K562 (cell line): ENCODE results near the gene BTBD1. TPM values are rescaled to one million over a fixed set of nuclear protein-coding genes. Genes with fewer than 3 reads are reported as not detected.
A peak's percentile ranks its signal among the peaks of the same experiment; 100 is the strongest.

ENCODE experiments used
- ATAC-seq: fragments of 200-7000 bp; cut with Tn5 transposase; 3 replicates; pipeline ENCODE4 v1.9.1; 2020; ENCODE audit warnings: moderate library complexity
- BruUV-seq: library from RNA; stranded (reverse); fragments of 400-500 nt; replicated peaks from 2 replicates; lab custom pipeline; 2021; lab: Mats Ljungman, UMichigan
- CTCF ChIA-PET: fragments of 300-600 bp; formaldehyde crosslinking; extraction: SDS; loops from one replicate; lab custom pipeline; 2021; ENCODE audit warnings: low intra/inter-chr PET ratio; lab: Yijun Ruan, JAX
- POLR2A ChIA-PET: fragments of 300-600, 350-650 bp; sonication (Branson Sonifier 250); formaldehyde crosslinking; extraction: SDS; loops from one replicate; lab custom pipeline; 2021; ENCODE audit warnings: antibody characterized with exemption, inconsistent platforms; lab: Yijun Ruan, JAX
- DNase-seq, 4 experiments: peaks; one replicate each; pipeline versions ENCODE4 v3.0.0 to v3.0.0-alpha.2; 2011 to 2018; ENCODE audit warnings: low spot score in 3 of 4, mixed read lengths in 3 of 4; ENCODE audit errors: extremely low read depth in 1 of 4
- FAIRE-seq: peaks from 2 replicates; lab custom pipeline; 2011; peaks lifted over from hg19 to GRCh38; lab: Jason Lieb, UNC
- H2AFZ ChIP-seq: 2 replicates; pipeline ENCODE4 v1.6.0; 2011; ENCODE audit warnings: low read depth, low read length, control low read depth, inconsistent platforms
- H3K27ac ChIP-seq: fragments of 200-600 bp; 3 replicates; pipeline ENCODE4 v1.8.0; 2011; ENCODE audit warnings: low read depth, mild to moderate bottlenecking, control low read depth, inconsistent platforms, low read length, moderate library complexity, mixed read lengths; ENCODE audit errors: extremely low read depth
- H3K27me3 ChIP-seq, 2 experiments: fragments of 300-600 bp in 1 of 2; 2 replicates in 1 of 2; 3 replicates in 1 of 2; pipeline versions ENCODE4 v1.6.0 to v1.8.0; 2011; ENCODE audit warnings: inconsistent platforms in 2 of 2, low read length in 2 of 2, mild to moderate bottlenecking in 1 of 2, mixed read lengths in 1 of 2, moderate library complexity in 1 of 2; ENCODE audit not compliant: control insufficient read depth in 2 of 2, insufficient read depth in 2 of 2
- H3K36me3 ChIP-seq: fragments of 300-600 bp; 3 replicates; pipeline ENCODE4 v1.8.0; 2011; ENCODE audit warnings: mild to moderate bottlenecking, low read length, inconsistent platforms; ENCODE audit not compliant: control insufficient read depth, insufficient read depth
- H3K4me1 ChIP-seq, 2 experiments: fragments of 200-600 bp in 1 of 2; replicated peaks in 1 of 2; 2 replicates in 1 of 2; 3 replicates in 1 of 2; pipeline versions ENCODE4 v1.5.1 to v1.8.0; 2011; ENCODE audit warnings: inconsistent platforms in 2 of 2, low read length in 2 of 2, mild to moderate bottlenecking in 1 of 2, mixed read lengths in 1 of 2, moderate library complexity in 1 of 2; ENCODE audit not compliant: control insufficient read depth in 2 of 2, insufficient read depth in 2 of 2
- H3K4me2 ChIP-seq: 2 replicates; pipeline ENCODE4 v1.6.1; 2011; ENCODE audit warnings: low read length, control low read depth, inconsistent platforms, mixed read lengths; ENCODE audit not compliant: insufficient read depth
- H3K4me3 ChIP-seq: fragments of 200-600 bp; sonication (generic), shearing (Covaris generic); 2 replicates; pipeline ENCODE4 v1.5.1; 2016; ENCODE audit warnings: control low read depth, inconsistent platforms
- H3K79me2 ChIP-seq: fragments of 200-600 bp; 3 replicates; pipeline ENCODE4 v1.8.0; 2011; ENCODE audit warnings: low read length, inconsistent platforms; ENCODE audit not compliant: control insufficient read depth, insufficient read depth
- H3K9ac ChIP-seq, 2 experiments: 2 replicates each; pipeline versions ENCODE4 v1.6.0 to v1.6.1; 2011; ENCODE audit warnings: low read depth in 2 of 2, low read length in 2 of 2, control low read depth in 1 of 2, inconsistent platforms in 1 of 2, mild to moderate bottlenecking in 1 of 2, mixed read lengths in 1 of 2; ENCODE audit not compliant: insufficient read depth in 1 of 2
- H3K9me1 ChIP-seq: one replicate; pipeline ENCODE4 v1.6.0; 2011; ENCODE audit warnings: inconsistent platforms, mild to moderate bottlenecking, low read length, moderate library complexity; ENCODE audit not compliant: control insufficient read depth, insufficient read depth
- H3K9me3 ChIP-seq: replicated peaks from 2 replicates; pipeline ENCODE4 v1.5.1; 2011; ENCODE audit warnings: low read depth, low read length, inconsistent platforms; ENCODE audit not compliant: control insufficient read depth, insufficient read depth
- H4K20me1 ChIP-seq: replicated peaks from 2 replicates; pipeline ENCODE4 v1.6.1; 2011; ENCODE audit warnings: low read length, inconsistent platforms, mixed read lengths; ENCODE audit not compliant: control insufficient read depth, insufficient read depth
- ARID1B ChIP-seq: fragments of 450-650 bp; IDR thresholded peaks from 2 replicates; pipeline ENCODE4 v1.6.1; 2016; ENCODE audit warnings: antibody characterized with exemption, mild to moderate bottlenecking, inconsistent platforms
- ATF7 ChIP-seq: fragments of 450-650 bp; IDR thresholded peaks from 2 replicates; pipeline ENCODE4 v1.7.1; 2014; ENCODE audit warnings: mild to moderate bottlenecking, moderate library complexity
- CREM ChIP-seq: IDR thresholded peaks from 2 replicates; pipeline ENCODE4 v1.6.1; 2014; ENCODE audit warnings: antibody characterized with exemption, low read depth
- CTBP1 ChIP-seq: fragments of 450-650 bp; IDR thresholded peaks from 2 replicates; pipeline ENCODE4 v1.6.1; 2016; ENCODE audit warnings: borderline replicate concordance
- DPF2 ChIP-seq: fragments of 450-650 bp; IDR thresholded peaks from 2 replicates; pipeline ENCODE4 v1.6.1; 2016
- JUND ChIP-seq, 2 experiments: IDR thresholded peaks; 2 replicates in 1 of 2; 3 replicates in 1 of 2; pipeline ENCODE4 v1.6.1; 2011; ENCODE audit warnings: borderline replicate concordance in 2 of 2, low read depth in 2 of 2, low read length in 2 of 2, improper control_type of control experiment in 1 of 2, missing biosample characterization in 1 of 2, missing genetic modification characterization in 1 of 2, missing genetic modification reagents in 1 of 2
- KLF1 ChIP-seq: fragments of 450-650 bp; IDR thresholded peaks from 2 replicates; pipeline ENCODE4 v1.6.1; 2016; ENCODE audit warnings: missing genetic modification characterization, missing compliant biosample characterization
- L3MBTL2 ChIP-seq: fragments of 450-650 bp; IDR thresholded peaks from 2 replicates; pipeline ENCODE4 v1.6.1; 2016; ENCODE audit warnings: mild to moderate bottlenecking, moderate library complexity
- MTA3 ChIP-seq: fragments of 450-650 bp; formaldehyde crosslinking; IDR thresholded peaks from 2 replicates; pipeline ENCODE4 v1.6.1; 2017; ENCODE audit warnings: mild to moderate bottlenecking, borderline replicate concordance
- PCBP2 ChIP-seq: fragments of 200-400 bp; formaldehyde crosslinking; IDR thresholded peaks from 2 replicates; pipeline ENCODE4 v1.6.1; 2018; ENCODE audit warnings: low read length, low read depth, mild to moderate bottlenecking, moderate library complexity; ENCODE audit not compliant: poor library complexity, severe bottlenecking
- SMARCA4 ChIP-seq: fragments of 450-650 bp; IDR thresholded peaks from 2 replicates; pipeline ENCODE4 v1.6.1; 2016
- SMARCE1 ChIP-seq: fragments of 450-650 bp; IDR thresholded peaks from 2 replicates; pipeline ENCODE4 v1.7.1; 2016; ENCODE audit warnings: mild to moderate bottlenecking
- SPI1 ChIP-seq: IDR thresholded peaks from 2 replicates; pipeline ENCODE4 v1.6.1; 2011; ENCODE audit warnings: low read depth, low read length, control low read depth, borderline replicate concordance
- TAF7 ChIP-seq: fragments of 450-650 bp; IDR thresholded peaks from 2 replicates; pipeline ENCODE4 v1.6.1; 2016; ENCODE audit warnings: missing genetic modification characterization, missing compliant biosample characterization
- TFAM ChIP-seq: fragments of 250-450 bp; sonication (Bioruptor Pico); conservative IDR thresholded peaks from 2 replicates; pipeline ENCODE4 v1.5.0; 2021; ENCODE audit warnings: mild to moderate bottlenecking, moderate library complexity
- ZFP30 ChIP-seq: fragments of 250-450 bp; sonication (Bioruptor Pico); IDR thresholded peaks from 2 replicates; pipeline ENCODE4 v1.8.0; 2022; ENCODE audit warnings: moderate library complexity, mild to moderate bottlenecking, inconsistent platforms, borderline replicate concordance
- ZNF444 ChIP-seq: fragments of 250-450 bp; sonication (Bioruptor Pico); IDR thresholded peaks from 2 replicates; pipeline ENCODE4 v1.4.0; 2020; ENCODE audit warnings: mild to moderate bottlenecking, moderate library complexity
- WGBS: fragments of 100-300 bp; shearing (Covaris generic); methylation state at CpG from one replicate; pipeline ENCODE4 v1.1.6; 2016; ENCODE audit warnings: low coverage, mixed read lengths; ENCODE audit not compliant: insufficient coverage; ENCODE audit errors: missing lambda C conversion rate; 5-methylcytosine and 5-hydroxymethylcytosine counted together
- in situ Hi-C: fragments of 300-500 bp; cut with MboI; formaldehyde crosslinking; loops from 4 replicates; pipeline ENCODE4 v1.15.0; 2018; ENCODE audit warnings: inconsistent platforms, mixed read lengths
- intact Hi-C: fragments of 100-400 bp; cut with micrococcal nuclease; formaldehyde crosslinking; loops from 2 replicates; pipeline ENCODE4 v1.14.2; 2022
- polyA plus RNA-seq, 8 experiments: library from polyadenylated mRNA; depleted of rRNA in 4 of 8; stranded (reverse) in 5 of 8; unstranded in 3 of 8; fragments of >200 nt; fragmentation: Nextera tagmentation in 2 of 8; fragmentation: Illumina TruSeq in 1 of 8; extraction: Ambion mirVana in 2 of 8; extraction: Trizol in 1 of 8; gene quantifications; 2 replicates each; pipeline versions ENCODE4 v1.2.1 to v1.2.3, GENCODE V29; 2011 to 2014; ENCODE audit warnings: inconsistent platforms in 1 of 8, missing spikeins in 1 of 8
- total RNA-seq, 7 experiments: library from RNA; depleted of rRNA in 6 of 7; stranded (reverse); fragments of >200 nt in 6 of 7; fragmentation: Illumina TruSeq in 2 of 7; extraction: Trizol in 2 of 7; gene quantifications; 2 replicates each; pipeline versions ENCODE4 v1.2.1 to v1.2.3, GENCODE V29; 2011 to 2021; ENCODE audit warnings: low replicate concordance in 1 of 7
- TF ChIP-seq, protein P1 (sequence below), 2 experiments: fragments of 450-650 bp; conservative IDR thresholded peaks; 2 replicates each; pipeline ENCODE4 v1.6.1; 2017; ENCODE audit warnings: mild to moderate bottlenecking in 2 of 2, moderate library complexity in 2 of 2
- TF ChIP-seq, protein P2 (sequence below): fragments of 450-650 bp; IDR thresholded peaks from one replicate; pipeline ENCODE4 v1.6.1; 2018; ENCODE audit warnings: mild to moderate bottlenecking, moderate library complexity; ENCODE audit not compliant: partially characterized antibody

Gene BTBD1
- total and polyA plus RNA-seq, 9 of the 15 experiments (the other 6 are each of a cell fraction or from before 2014, with no cell fraction given) = 19.4 to 106 (median 90.4) TPM

DNA sequence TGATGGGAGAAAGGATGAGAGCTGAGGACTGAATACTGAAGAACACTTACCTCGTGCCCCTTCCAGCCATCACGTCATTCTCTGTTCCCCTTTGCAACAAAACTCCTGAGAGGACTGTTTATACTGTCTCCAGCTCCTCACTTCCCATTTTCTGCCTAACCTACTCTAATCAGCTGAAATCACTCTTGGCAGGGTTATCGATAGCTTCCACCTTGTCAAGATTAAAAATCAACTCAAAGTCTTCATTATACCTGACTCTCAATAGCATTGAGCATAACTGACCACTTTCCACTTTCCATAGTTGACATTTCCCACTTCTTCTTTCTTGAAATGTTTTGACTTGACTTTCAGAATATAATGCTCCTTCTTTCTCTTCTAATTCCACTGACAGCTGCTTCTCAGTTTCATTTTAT lies 4.3 kb downstream of the BTBD1 start:
- Histone ChIP-seq H3K4me1 (peaks cover 9 to 32% of the 10 kb centered on the region in 2 experiments), H3K9ac (peak overlapping the region in 1 of 2 experiments; percentile 27; a peak in 2 of 4 replicates), H4K20me1 (peaks cover 35% of the 10 kb centered on the region), H2AFZ (no peak overlapping the region), H3K9me1 (no peaks in the 10 kb centered on the region), H3K4me3 (no peak overlapping the region), H3K36me3 (peaks cover 58% of the 10 kb centered on the region), H3K4me2 (peak overlapping the region; percentile 62), H3K27me3 (no peaks in the 10 kb centered on the region), H3K9me3 (no peaks in the 10 kb centered on the region), H3K27ac (no peak overlapping the region), H3K79me2 (peaks cover 93% of the 10 kb centered on the region)
- intact Hi-C loops = no loop called here
- no TSS peak for BruUV-seq
- FAIRE-seq = no peak
- DNase-seq = peak in 1 of 4 experiments; percentile 30
- WGBS = 9% methylated on average over 3 of the region's 3 CpGs
- ChIA-PET POLR2A (interaction anchor here (1.2 to 1.6 kb wide), 3 partner anchors 8 to 30 kb away, joined by 4 to 6 read pairs (median 4); no protein-coding TSS in a partner anchor), CTCF (interaction anchor here (0.6 kb wide), 1 partner anchor 43 kb away, joined by 6 read pairs; no protein-coding TSS in a partner anchor)
- in situ Hi-C loops = no loop called here
- ATAC-seq = no peak
- TF ChIP-seq ZFP30 (CRISPR knock-in tag) = no peak
- TF ChIP-seq TAF7 (tag) = no peak
- TF ChIP-seq, protein P1, sequence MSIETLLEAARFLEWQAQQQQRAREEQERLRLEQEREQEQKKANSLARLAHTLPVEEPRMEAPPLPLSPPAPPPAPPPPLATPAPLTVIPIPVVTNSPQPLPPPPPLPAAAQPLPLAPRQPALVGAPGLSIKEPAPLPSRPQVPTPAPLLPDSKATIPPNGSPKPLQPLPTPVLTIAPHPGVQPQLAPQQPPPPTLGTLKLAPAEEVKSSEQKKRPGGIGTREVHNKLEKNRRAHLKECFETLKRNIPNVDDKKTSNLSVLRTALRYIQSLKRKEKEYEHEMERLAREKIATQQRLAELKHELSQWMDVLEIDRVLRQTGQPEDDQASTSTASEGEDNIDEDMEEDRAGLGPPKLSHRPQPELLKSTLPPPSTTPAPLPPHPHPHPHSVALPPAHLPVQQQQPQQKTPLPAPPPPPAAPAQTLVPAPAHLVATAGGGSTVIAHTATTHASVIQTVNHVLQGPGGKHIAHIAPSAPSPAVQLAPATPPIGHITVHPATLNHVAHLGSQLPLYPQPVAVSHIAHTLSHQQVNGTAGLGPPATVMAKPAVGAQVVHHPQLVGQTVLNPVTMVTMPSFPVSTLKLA (conservative IDR thresholded peaks at IDR 0.05) = peak in 1 of 2 experiments; percentile 33; a peak in 1 of 4 replicates
- TF ChIP-seq, protein P2, sequence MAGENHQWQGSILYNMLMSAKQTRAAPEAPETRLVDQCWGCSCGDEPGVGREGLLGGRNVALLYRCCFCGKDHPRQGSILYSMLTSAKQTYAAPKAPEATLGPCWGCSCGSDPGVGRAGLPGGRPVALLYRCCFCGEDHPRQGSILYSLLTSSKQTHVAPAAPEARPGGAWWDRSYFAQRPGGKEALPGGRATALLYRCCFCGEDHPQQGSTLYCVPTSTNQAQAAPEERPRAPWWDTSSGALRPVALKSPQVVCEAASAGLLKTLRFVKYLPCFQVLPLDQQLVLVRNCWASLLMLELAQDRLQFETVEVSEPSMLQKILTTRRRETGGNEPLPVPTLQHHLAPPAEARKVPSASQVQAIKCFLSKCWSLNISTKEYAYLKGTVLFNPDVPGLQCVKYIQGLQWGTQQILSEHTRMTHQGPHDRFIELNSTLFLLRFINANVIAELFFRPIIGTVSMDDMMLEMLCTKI = no peak
- TF ChIP-seq SPI1 = peak; percentile 90; the same call in 1 of the 2 replicates
- no peak for TF ChIP-seq ZNF444
- TF ChIP-seq CTBP1 = peak; percentile 34; the same call in 1 of the 2 replicates
- no peak for TF ChIP-seq PCBP2
- TF ChIP-seq ARID1B = peak; percentile 70
- no peak for TF ChIP-seq KLF1 (tag)
- no peak for TF ChIP-seq TFAM (CRISPR knock-in tag)
- TF ChIP-seq DPF2 = peak; percentile 60; the same call in 1 of the 2 replicates
- TF ChIP-seq SMARCA4 = peak; percentile 52; the same call in 1 of the 2 replicates
- TF ChIP-seq L3MBTL2 = peak; percentile 44; the same call in 1 of the 2 replicates
- TF ChIP-seq SMARCE1 = peak; percentile 60; the same call in 1 of the 2 replicates
- TF ChIP-seq CREM = peak; percentile 40; the same call in 1 of the 2 replicates
- TF ChIP-seq MTA3 = peak; percentile 55; the same call in 1 of the 2 replicates
- TF ChIP-seq ATF7 = peak; percentile 75
- peak; percentile 51; the same call in 1 of the 2 replicates for TF ChIP-seq JUND (IDR thresholded peaks at IDR 0.05; ENCODE audit: borderline replicate concordance, low read depth, low read length)
- TF ChIP-seq JUND (tag; IDR thresholded peaks at IDR 0.05; ENCODE audit: borderline replicate concordance, low read depth, low read length) = peak; percentile 14; the same call in 1 of the 3 replicates
